ENCODE results near the gene TTLL11. TPM values are rescaled to one million over a fixed set of nuclear protein-coding genes. Genes with fewer than 3 reads are reported as not detected.
"Not testable (repeated sequence)": the region's sequence is repeated elsewhere in the genome, so short reads cannot be mapped to it uniquely, and the experiment has no call there.

TTLL11 gene
- total RNA-seq, 2 donors from 2014 or later, result 5.9 to 6.6 TPM

DNA sequence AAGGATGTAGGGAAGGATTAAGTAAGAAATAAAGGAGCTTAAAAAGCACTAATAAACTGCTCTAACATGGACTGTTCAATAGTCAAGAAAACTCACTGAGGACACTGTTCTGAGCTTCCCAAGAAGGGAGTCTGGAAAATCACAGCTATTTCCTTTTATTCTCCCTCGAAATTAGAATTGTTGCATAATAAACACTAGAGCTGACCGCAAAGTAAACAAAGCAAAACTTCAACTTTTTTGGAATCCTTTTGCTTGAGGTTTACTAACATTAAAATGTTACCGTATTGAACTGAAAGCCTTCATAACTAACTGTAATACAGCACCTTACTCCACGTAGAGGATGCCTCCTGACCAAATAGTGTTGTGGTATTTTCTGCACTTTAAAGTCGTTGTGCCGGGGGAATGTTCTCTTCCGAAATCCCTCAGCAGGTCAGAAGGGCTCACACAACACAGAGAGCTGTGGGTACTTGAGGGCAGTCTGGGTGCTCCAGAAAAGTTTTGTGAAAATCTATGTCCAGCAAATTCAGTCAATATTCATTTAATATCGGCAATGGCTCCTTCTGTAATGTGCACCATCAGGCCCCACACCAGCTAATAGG lies 59.2 kb downstream of the TTLL11 start:
- intact Hi-C loops (cut with DNase I, micrococcal nuclease), result no loop called here
- no peak for ATAC-seq
- DNase-seq, result no peak

GRCh38 chr9:122032346-122032745 lies 60.8 kb downstream of the TTLL11 start:
- intact Hi-C loops (cut with DNase I, micrococcal nuclease), result no loop called here

GRCh38 chr9:122031776-122032175 lies 61.3 kb downstream of the TTLL11 start:
- DNase-seq (no peak), ATAC-seq (no peak)
- intact Hi-C loops (cut with DNase I, micrococcal nuclease), result no loop called here

More at GRCh38 chr9:122032346-122032745, 60.8 kb downstream of the TTLL11 start:
- no peak for ATAC-seq
- no peak for DNase-seq

- intact Hi-C loops (cut with DNase I, micrococcal nuclease), result no loop called here
- ATAC-seq (no peak), DNase-seq (no peak)
These were observed 62.0 kb downstream of the TTLL11 start for GRCh38 chr9:122031157-122031556.

- intact Hi-C loops (cut with DNase I, micrococcal nuclease), result no loop called here
- ATAC-seq (no peak), DNase-seq (no peak)
These were observed 62.8 kb downstream of the TTLL11 start for GRCh38 chr9:122030357-122030756.

- ATAC-seq, result no peak
- intact Hi-C loops (cut with DNase I, micrococcal nuclease), result no loop called here
- DNase-seq, result no peak
These were observed 63.2 kb downstream of the TTLL11 start for GRCh38 chr9:122029898-122030297.

- no peak for ATAC-seq
- DNase-seq, result no peak
- intact Hi-C loops (cut with DNase I, micrococcal nuclease), result no loop called here
These were observed 65.0 kb downstream of the TTLL11 start for GRCh38 chr9:122028089-122028488.

GRCh38 chr9:122020398-122020797 lies 72.7 kb downstream of the TTLL11 start:
- DNase-seq (no peak), ATAC-seq (no peak)
- intact Hi-C loops (cut with DNase I, micrococcal nuclease), result no loop called here

GRCh38 chr9:122016744-122017143 lies 76.4 kb downstream of the TTLL11 start:
- DNase-seq (no peak), ATAC-seq (no peak)

DNA sequence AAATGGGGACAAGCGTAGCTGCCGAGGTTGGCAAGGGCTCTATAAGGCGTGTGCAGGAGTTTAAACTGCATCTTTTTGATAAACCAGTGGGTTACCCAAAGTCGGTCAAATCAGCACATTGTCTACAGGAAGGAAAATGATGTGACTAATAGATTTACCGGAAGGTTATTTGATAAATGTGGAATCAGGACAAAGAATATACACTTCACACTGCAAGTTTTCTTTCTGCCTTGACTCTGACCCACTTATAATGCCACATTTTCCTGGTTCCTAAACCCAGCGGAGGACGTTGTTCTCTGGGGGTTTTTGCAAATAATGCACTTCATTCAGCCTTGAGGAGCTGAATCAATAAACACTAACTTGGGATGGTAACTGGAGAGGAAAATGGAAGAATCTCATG lies 76.8 kb downstream of the TTLL11 start:
- no peak for ATAC-seq
- intact Hi-C loops (cut with DNase I, micrococcal nuclease), result no loop called here
- DNase-seq, result no peak

More at GRCh38 chr9:122016744-122017143, 76.4 kb downstream of the TTLL11 start:
- intact Hi-C loops (cut with DNase I, micrococcal nuclease), result no loop called here

DNA sequence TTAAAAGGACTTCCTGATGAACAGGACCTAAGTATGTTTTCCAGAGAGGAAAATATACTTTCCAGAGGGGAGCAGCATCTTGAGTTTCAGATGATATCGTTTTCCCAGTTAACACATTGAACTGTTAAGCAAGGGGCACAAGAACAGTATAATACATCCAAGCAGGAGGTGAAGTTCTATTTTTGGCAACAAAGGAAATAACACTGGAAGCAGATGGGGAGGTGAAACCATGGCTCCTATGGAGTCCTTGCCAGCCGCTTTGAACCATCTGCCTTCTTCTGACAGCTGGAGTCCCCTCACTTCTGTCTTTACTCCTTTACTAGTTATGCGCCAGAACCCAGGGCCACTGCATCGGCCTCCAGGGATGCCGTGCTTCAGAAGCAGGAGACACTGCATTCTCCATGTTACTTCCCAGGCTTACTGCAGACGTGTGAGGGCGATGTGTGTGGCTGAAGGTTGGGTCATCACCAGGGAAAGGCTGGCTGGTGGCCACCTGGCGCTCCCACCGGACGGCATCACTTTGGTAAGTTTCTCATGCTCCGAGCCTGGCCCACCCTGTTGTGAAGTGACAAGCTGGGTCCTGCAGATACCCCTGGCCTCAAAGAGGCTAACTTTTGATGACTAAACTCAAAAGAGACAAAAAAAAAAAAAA lies 77.8 kb downstream of the TTLL11 start:
- DNase-seq (no peak), ATAC-seq (no peak)
- intact Hi-C loops (cut with DNase I, micrococcal nuclease), result no loop called here

DNA sequence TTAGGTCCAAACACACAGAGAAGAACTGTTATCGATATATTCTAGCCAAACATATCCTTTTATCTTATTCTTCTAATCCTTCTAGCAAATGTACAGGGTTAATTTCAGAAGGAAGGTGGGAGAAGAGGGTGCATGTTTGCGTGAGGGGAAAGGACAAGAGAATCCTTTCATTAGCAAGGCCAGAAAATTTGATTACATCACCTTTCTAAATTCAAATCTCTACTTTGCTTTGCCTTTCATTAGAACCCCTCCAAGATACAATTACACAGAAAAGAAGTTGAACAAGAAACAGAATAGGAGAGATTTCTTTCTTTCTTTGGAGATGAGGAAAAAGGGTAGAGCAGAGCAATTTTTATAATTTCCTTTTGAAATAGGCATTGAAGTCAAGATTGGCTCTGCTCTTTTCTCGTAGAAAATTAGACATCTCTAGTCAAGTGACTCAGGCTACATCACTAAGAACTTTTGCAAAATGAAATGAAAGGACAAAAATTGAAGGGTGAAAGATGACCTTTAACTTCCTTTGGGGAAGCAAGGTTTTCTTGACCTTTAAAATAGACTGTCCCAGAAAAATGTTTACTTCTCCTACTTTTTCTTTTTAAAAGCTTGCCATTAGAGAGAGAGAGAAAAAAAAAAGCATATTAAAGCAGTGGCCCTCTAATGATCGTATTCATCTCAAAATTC lies 81.2 kb downstream of the TTLL11 start:
- ATAC-seq (no peak), DNase-seq (no peak)
- intact Hi-C loops (cut with DNase I, micrococcal nuclease), result no loop called here

- intact Hi-C loops (cut with DNase I, micrococcal nuclease), result loop anchor here in 1 of 2 donors (10.0 kb wide), 1 partner anchor 564 kb away; no protein-coding TSS in a partner anchor
- DNase-seq (no peak), ATAC-seq (no peak)
These were observed 84.5 kb downstream of the TTLL11 start for GRCh38 chr9:122008559-122008958.

GRCh38 chr9:122007837-122008236 lies 85.3 kb downstream of the TTLL11 start:
- ATAC-seq, result no peak
- intact Hi-C loops (cut with DNase I, micrococcal nuclease), result loop anchor here in 1 of 2 donors (10.0 kb wide), 1 partner anchor 563 kb away; no protein-coding TSS in a partner anchor
- DNase-seq, result no peak

DNA sequence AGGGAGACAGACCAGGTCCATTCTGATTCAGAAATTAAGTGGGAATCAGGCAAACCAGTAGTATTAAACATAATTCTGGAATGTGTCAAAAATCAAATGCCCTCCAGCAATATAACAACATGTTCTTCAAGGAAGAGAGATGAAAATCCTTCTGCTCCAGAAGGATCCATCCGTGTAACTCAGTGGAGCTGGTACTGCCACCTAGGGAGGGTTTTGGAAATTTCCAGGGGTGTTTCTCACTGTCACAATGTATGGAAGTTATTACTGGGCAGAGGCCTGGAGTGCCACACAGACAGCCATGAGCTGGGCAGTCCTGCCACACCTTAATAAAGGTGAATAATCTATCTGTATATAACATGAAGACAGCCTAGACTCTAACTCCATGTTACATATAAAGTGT lies 87.5 kb downstream of the TTLL11 start:
- DNase-seq, result no peak
- intact Hi-C loops (cut with DNase I, micrococcal nuclease), result loop anchor here in 1 of 2 donors (10.0 kb wide), 1 partner anchor 561 kb away; no protein-coding TSS in a partner anchor
- ATAC-seq, result peak; percentile 92

DNA sequence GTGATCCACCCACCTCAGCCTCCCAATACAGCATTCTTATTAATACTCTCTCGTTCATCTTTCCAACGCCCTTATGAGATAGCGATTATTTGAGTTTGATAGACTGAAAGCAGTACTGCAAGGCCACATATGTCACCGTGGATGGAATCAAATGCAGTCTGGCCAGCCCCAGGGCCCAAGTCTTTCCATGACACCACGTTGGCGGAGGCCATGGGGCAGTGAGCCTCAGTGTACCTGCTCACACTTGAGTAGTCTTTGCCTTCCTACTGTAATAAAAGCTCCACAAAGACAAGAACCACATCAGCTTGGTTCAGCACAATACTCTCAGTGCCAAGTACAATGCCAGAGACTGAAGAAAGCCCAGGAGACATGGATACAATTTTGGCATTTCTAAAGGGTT lies 88.5 kb downstream of the TTLL11 start:
- no peak for DNase-seq
- intact Hi-C loops (cut with DNase I, micrococcal nuclease), result loop anchor here in 1 of 2 donors (10.0 kb wide), 1 partner anchor 560 kb away; no protein-coding TSS in a partner anchor
- ATAC-seq, result no peak

DNA sequence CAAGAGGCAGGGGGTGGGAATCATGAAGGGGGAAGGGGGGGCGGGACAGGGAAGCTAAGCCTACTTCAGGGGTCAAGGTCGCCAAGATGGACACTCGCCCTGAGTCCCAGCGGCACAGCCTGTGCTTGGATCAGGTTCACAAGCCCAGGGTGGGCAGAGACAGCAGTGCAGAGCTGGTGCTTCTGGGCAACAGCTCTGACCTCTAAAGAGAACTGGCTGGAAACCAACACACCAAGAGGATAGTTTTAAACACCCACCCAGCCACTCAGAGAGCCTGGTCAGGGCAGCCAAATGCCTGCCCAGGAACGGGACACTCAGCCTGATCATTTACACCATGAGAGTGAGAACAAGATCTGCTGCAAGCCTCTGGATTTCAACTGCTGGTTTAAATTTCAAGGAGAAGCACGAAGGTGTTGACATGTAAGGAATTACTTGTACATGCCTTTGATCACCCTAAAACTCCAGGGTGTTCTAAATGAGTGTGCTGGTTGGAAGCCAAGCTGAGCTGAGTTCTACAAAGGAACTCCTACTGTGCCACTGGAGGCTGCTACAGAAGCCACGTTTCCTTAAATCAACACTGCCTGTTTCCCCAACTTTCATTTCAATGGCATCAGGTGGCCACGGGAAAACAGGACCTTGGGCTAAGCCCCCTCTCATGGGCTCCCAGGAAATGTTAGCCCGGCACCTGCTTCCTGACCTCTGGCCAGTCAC lies 91.5 kb downstream of the TTLL11 start:
- intact Hi-C loops (cut with DNase I, micrococcal nuclease), result loop anchor here in 1 of 2 donors (10.0 kb wide), 1 partner anchor 557 kb away; no protein-coding TSS in a partner anchor
- DNase-seq (no peak), ATAC-seq (no peak)

DNA sequence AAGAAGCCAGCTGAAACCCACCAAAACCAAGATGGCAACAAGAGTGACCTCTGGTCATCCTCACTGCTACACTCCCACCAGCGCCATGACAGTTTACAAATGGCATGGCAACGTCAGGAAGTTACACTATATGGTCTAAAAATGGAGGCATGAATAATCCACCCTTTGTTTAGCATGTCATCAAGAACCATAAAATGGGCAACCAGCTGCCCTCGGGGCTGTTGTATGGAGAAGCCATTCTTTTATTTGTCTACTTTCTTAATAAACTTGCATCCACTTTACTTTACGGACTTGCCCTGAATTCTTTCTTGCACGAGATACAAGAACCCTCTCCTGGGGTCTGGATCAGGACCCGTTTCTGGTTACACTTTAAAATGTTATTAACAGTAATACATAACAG lies 92.6 kb downstream of the TTLL11 start:
- not testable (repeated sequence) for DNase-seq, ATAC-seq
- intact Hi-C loops (cut with DNase I, micrococcal nuclease), result loop anchor here in 1 of 2 donors (10.0 kb wide), 1 partner anchor 556 kb away; no protein-coding TSS in a partner anchor

- ATAC-seq (no peak), DNase-seq (no peak)
- intact Hi-C loops (cut with DNase I, micrococcal nuclease), result loop anchor here in 1 of 2 donors (10.0 kb wide), 4 partner anchors 235 to 455 kb away; no protein-coding TSS in a partner anchor
These were observed 93.6 kb downstream of the TTLL11 start for GRCh38 chr9:121999556-121999955.

All from left colon (tissue), 2 donors.